Measurements from ENCODE around the gene NYNRIN. TPM values are rescaled to one million over a fixed set of nuclear protein-coding genes. Genes with fewer than 3 reads are reported as not detected.

Gene NYNRIN
- total and polyA plus RNA-seq, 2 donors (not counting 3 experiments of a cell fraction or from before 2014, with no cell fraction given): 37.2 to 42.8 TPM

GRCh38 chr14:24369463-24369862 lies 29.3 kb upstream of the NYNRIN start:
- Histone ChIP-seq H2AFZ (ENCODE audit: low read depth, low read length) (no peak overlapping the region), H3K79me2 (ENCODE audit: control insufficient read depth, insufficient read depth, low read length) (peaks cover 10% of the 10 kb centered on the region), H3K9me1 (replicated peaks; ENCODE audit: control insufficient read depth, extremely low read depth, insufficient read depth, low read length) (no peaks in the 10 kb centered on the region), H3K9ac (replicated peaks; ENCODE audit: extremely low read depth, insufficient read depth, low read length) (no peak overlapping the region), H3K4me1 (ENCODE audit: control insufficient read depth, extremely low read depth, insufficient read depth, low read length) (peaks cover 27% of the 10 kb centered on the region), H3K27ac (ENCODE audit: insufficient read depth, low read depth, low read length) (no peak overlapping the region), H3K4me2 (ENCODE audit: insufficient read depth, low read length) (peak overlapping the region; percentile 81), H3K9me3 (replicated peaks; ENCODE audit: control insufficient read depth, insufficient read depth, low read length) (no peaks in the 10 kb centered on the region), H4K20me1 (replicated peaks; ENCODE audit: control insufficient read depth, extremely low read depth, insufficient read depth, low read length) (no peaks in the 10 kb centered on the region), H3K4me3 (replicated peaks in 1 of 3; ENCODE audit: insufficient read depth in 1 of 3, low read depth in 1 of 3, low read length in 3 of 3) (no peak overlapping the region), H3K36me3 (ENCODE audit: control insufficient read depth in 2 of 2, extremely low read depth in 1 of 2, insufficient read depth in 2 of 2, low read length in 2 of 2) (peaks cover 7 to 24% of the 10 kb centered on the region in 2 experiments), H3K27me3 (ENCODE audit: control insufficient read depth in 2 of 2, insufficient read depth in 2 of 2, low read length in 2 of 2) (no peaks in the 10 kb centered on the region)
- ChIA-PET POLR2A (no interaction called here), CTCF (interaction anchor here (0.8 to 5.5 kb wide), 3 partner anchors 11 to 62 kb away, joined by 3 to 44 read pairs (median 28); partner anchors contain the start of gene ADCY4)
- no peak for DNase-seq (ENCODE audit: low read depth, low spot score)
- dilution Hi-C loops (cut with MboI; ENCODE audit: extremely low pct_ligation_motif_present, low sequenced_read_pairs) (no loop called here), intact Hi-C loops (cut with micrococcal nuclease) (loop anchor here (5.0 kb wide), 1 partner anchor 222 kb away; the partner anchor contains the start of genes PSME2 and RNF31)
- TF ChIP-seq MYC (IDR thresholded peaks at IDR 0.05; ENCODE audit: low read depth, low read length) (no peak), CTCF (IDR thresholded peaks at IDR 0.05; ENCODE audit: extremely low read depth in 1 of 2, insufficient read depth in 1 of 2, low read depth in 1 of 2, low read length in 2 of 2) (no peak), POLR2A (IDR thresholded peaks at IDR 0.05; ENCODE audit: low read depth, low read length) (no peak), JUN (IDR thresholded peaks at IDR 0.05; ENCODE audit: borderline replicate concordance, insufficient read depth, insufficient read length, low read depth) (no peak), FOS (IDR thresholded peaks at IDR 0.05; ENCODE audit: borderline replicate concordance, insufficient read depth, low read length) (no peak), EZH2 (IDR thresholded peaks at IDR 0.05; ENCODE audit: borderline replicate concordance, low read depth, low read length, severe bottlenecking) (no peak), MAX (IDR thresholded peaks at IDR 0.05; ENCODE audit: insufficient read depth, insufficient read length) (no peak), GATA2 (IDR thresholded peaks at IDR 0.05; ENCODE audit: insufficient read depth, insufficient read length, low read depth, low read length) (no peak), POLR2AphosphoS5 (IDR thresholded peaks at IDR 0.05; ENCODE audit: insufficient read depth, low read depth, low read length) (no peak)
- no peak for FAIRE-seq
- no TSS peak for BruUV-seq (replicated peaks)

Data from endothelial cell of umbilical vein (primary cell).